ENCODE results near the gene GGCX. TPM values are rescaled to one million over a fixed set of nuclear protein-coding genes. Genes with fewer than 3 reads are reported as not detected.

Gene GGCX
- total and polyA plus RNA-seq, 9 of the 15 experiments (the other 6 are each of a cell fraction or from before 2014, with no cell fraction given) = 14.4 to 47.1 (median 28.1) TPM

GRCh38 chr2:85588645-85589044 is 27.4 kb upstream of the GGCX start (continued):
- TF ChIP-seq, protein P1, sequence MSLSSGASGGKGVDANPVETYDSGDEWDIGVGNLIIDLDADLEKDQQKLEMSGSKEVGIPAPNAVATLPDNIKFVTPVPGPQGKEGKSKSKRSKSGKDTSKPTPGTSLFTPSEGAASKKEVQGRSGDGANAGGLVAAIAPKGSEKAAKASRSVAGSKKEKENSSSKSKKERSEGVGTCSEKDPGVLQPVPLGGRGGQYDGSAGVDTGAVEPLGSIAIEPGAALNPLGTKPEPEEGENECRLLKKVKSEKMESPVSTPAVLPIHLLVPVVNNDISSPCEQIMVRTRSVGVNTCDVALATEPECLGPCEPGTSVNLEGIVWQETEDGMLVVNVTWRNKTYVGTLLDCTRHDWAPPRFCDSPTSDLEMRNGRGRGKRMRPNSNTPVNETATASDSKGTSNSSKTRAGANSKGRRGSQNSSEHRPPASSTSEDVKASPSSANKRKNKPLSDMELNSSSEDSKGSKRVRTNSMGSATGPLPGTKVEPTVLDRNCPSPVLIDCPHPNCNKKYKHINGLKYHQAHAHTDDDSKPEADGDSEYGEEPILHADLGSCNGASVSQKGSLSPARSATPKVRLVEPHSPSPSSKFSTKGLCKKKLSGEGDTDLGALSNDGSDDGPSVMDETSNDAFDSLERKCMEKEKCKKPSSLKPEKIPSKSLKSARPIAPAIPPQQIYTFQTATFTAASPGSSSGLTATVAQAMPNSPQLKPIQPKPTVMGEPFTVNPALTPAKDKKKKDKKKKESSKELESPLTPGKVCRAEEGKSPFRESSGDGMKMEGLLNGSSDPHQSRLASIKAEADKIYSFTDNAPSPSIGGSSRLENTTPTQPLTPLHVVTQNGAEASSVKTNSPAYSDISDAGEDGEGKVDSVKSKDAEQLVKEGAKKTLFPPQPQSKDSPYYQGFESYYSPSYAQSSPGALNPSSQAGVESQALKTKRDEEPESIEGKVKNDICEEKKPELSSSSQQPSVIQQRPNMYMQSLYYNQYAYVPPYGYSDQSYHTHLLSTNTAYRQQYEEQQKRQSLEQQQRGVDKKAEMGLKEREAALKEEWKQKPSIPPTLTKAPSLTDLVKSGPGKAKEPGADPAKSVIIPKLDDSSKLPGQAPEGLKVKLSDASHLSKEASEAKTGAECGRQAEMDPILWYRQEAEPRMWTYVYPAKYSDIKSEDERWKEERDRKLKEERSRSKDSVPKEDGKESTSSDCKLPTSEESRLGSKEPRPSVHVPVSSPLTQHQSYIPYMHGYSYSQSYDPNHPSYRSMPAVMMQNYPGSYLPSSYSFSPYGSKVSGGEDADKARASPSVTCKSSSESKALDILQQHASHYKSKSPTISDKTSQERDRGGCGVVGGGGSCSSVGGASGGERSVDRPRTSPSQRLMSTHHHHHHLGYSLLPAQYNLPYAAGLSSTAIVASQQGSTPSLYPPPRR (CRISPR knock-in tag; IDR thresholded peaks at IDR 0.05; ENCODE audit: borderline replicate concordance) = no peak
- 0 out of 2 replicates have a peak, but pooled peaks have one; percentile 41 for TF ChIP-seq STAT5A (IDR thresholded peaks at IDR 0.05; ENCODE audit: borderline replicate concordance, low read length)
- no peak for TF ChIP-seq SLC30A9 (CRISPR knock-in tag; IDR thresholded peaks at IDR 0.05)
- TF ChIP-seq TAL1 (IDR thresholded peaks at IDR 0.05) = peak; percentile 56; the same call in 1 of the 2 replicates
- no peak for TF ChIP-seq POLR2B (IDR thresholded peaks at IDR 0.05; ENCODE audit: low read depth, partially characterized antibody)
- TF ChIP-seq GABPA (tag; conservative IDR thresholded peaks at IDR 0.05; ENCODE audit: low read depth) = no peak
- TF ChIP-seq SREBF2 (CRISPR knock-in tag; IDR thresholded peaks at IDR 0.05) = no peak
- no peak for TF ChIP-seq ZNF274 (IDR thresholded peaks at IDR 0.05; ENCODE audit: borderline replicate concordance, low read depth, low read length)
- TF ChIP-seq NFRKB (IDR thresholded peaks at IDR 0.05; ENCODE audit: low read depth) = no peak
- TF ChIP-seq ZNF507 (tag; conservative IDR thresholded peaks at IDR 0.05) = no peak
- TF ChIP-seq MYNN (IDR thresholded peaks at IDR 0.05) = no peak
- TF ChIP-seq MYNN (CRISPR knock-in tag; IDR thresholded peaks at IDR 0.05) = no peak
- peak; percentile 94 for TF ChIP-seq CBFA2T3 (IDR thresholded peaks at IDR 0.05)
- no peak for TF ChIP-seq CBX1 (IDR thresholded peaks at IDR 0.05; ENCODE audit: low read depth)
- TF ChIP-seq ZNF324 (CRISPR knock-in tag; IDR thresholded peaks at IDR 0.05) = no peak
- no peak for TF ChIP-seq GATAD2A (IDR thresholded peaks at IDR 0.05)
- no peak for TF ChIP-seq ZNF407 (IDR thresholded peaks at IDR 0.05; ENCODE audit: low read depth)
- no peak for TF ChIP-seq HEY1 (CRISPR knock-in tag; IDR thresholded peaks at IDR 0.05; ENCODE audit: borderline replicate concordance)
- no peak for TF ChIP-seq FOXM1 (IDR thresholded peaks at IDR 0.05; ENCODE audit: low read depth)
- no peak for TF ChIP-seq FOXM1 (CRISPR knock-in tag; IDR thresholded peaks at IDR 0.05; ENCODE audit: low read depth)

Measured in K562 (cell line).